ENCODE measurements around the gene FAM72A. TPM values are rescaled to one million over a fixed set of nuclear protein-coding genes. Genes with fewer than 3 reads are reported as not detected.
"Not testable (repeated sequence)": the region's sequence is repeated elsewhere in the genome, so short reads cannot be mapped to it uniquely, and the experiment has no call there.

The FAM72A gene
- total and polyA plus RNA-seq, 3 experiments from 2014 or later, result 0.69 to 17.5 (median 14.1) TPM

DNA sequence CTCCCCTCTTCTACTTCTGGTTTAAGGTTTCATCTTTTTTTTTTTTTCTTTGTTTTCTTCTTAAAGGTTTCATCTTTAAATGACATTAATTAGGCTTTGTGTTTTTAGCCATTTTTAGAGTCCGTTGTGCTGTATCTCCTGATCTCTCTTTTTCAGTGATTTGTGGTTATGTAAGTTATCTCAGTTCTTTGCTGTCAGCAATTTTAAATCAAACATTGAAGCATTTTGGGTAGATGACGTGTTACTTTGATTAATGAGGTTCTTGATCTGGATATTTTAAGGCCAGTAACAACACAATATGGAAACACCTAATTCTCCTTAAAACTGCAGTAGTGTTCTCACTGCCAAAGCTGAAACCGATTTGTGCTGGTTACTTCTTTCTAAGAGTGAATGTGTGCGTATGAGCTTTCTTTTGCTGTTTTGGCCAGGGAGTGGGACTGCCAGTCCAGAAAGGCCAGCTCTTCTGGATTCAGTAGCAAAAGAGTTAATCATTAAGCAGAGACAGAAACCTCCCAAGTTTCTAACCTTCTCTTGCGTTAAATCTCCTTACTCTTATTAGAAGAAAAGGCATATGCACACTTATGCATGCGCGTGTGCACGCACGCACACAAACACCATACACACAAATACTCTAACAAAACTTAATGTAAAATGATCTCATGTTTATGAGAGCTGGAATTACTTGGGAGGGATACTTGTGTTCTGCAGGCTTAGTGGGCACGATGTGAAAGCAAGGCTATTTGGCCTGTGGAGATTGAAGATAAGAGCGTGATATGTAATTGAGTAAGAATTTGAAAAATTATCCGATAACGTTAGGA, 17.1 kb upstream of the FAM72A start:
- H3K4me3 Mint-ChIP-seq; H3K27ac Mint-ChIP-seq; H3K9me3 Mint-ChIP-seq; CTCF ChIA-PET; H3K27me3 ChIP-seq (ENCODE audit: insufficient read depth, low read length, poor library complexity, severe bottlenecking); H3K27me3 Mint-ChIP-seq; H3K36me3 Mint-ChIP-seq; H3K36me3 ChIP-seq (ENCODE audit: insufficient read depth, low read length); H3K9me3 ChIP-seq (ENCODE audit: low read length); DNase-seq; H3K27ac ChIP-seq (ENCODE audit: low read depth, low read length); H3K4me3 ChIP-seq (ENCODE audit: low read length); H3K4me1 ChIP-seq (ENCODE audit: insufficient read depth, low read length); POLR2A ChIA-PET; H3K4me1 Mint-ChIP-seq: not testable (repeated sequence)

DNA sequence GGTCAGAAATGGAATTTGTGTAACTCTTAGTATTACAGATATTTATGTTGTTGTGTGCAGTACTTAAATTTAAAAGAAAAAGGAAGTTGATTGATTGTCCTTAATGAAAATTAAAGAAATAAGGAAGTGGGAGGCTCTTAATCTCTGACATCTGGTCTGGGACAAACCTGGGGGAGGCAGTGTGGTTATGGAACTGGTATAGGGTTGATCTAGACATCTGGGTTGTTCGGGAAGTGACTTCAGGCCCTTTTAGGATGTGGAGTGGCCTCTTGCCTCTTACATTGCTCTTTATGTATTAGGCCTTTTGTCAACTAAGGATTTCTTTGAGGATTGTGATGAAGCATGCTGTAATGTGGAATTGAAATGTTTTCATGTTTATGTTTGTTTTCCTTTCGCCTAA, 16.1 kb upstream of the FAM72A start:
- POLR2A ChIA-PET; H3K4me3 Mint-ChIP-seq; H3K36me3 Mint-ChIP-seq; H3K9me3 ChIP-seq (ENCODE audit: low read length); H3K27ac ChIP-seq (ENCODE audit: low read depth, low read length); H3K4me1 ChIP-seq (ENCODE audit: insufficient read depth, low read length); H3K27me3 ChIP-seq (ENCODE audit: insufficient read depth, low read length, poor library complexity, severe bottlenecking); CTCF ChIA-PET; H3K4me1 Mint-ChIP-seq; H3K27ac Mint-ChIP-seq; H3K27me3 Mint-ChIP-seq; H3K4me3 ChIP-seq (ENCODE audit: low read length); H3K9me3 Mint-ChIP-seq; H3K36me3 ChIP-seq (ENCODE audit: insufficient read depth, low read length); DNase-seq: not testable (repeated sequence)

DNA sequence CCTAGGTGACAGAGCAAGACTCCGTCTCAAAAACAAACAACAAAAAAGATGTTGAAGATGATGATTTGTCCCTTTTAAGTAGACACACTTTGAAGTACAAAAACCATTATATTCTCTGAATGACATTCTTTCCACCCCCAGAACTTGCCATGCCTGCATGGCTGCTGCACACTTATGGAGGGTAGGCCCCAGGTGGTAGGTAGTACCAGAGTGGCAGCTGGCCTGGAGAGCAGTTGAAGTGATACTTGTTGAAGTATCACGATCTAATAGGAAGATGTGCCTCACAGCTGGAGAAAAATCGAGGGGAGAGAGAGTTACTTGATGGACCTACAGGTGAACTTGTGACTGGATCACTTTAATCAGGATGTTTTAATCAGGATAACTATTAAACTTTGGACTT, 15.6 kb upstream of the FAM72A start:
- H3K36me3 ChIP-seq (ENCODE audit: insufficient read depth, low read length); CTCF ChIA-PET; POLR2A ChIA-PET; H3K27me3 Mint-ChIP-seq; H3K4me1 ChIP-seq (ENCODE audit: insufficient read depth, low read length); H3K27ac Mint-ChIP-seq; H3K4me3 Mint-ChIP-seq; H3K4me3 ChIP-seq (ENCODE audit: low read length); H3K4me1 Mint-ChIP-seq; H3K9me3 Mint-ChIP-seq; H3K9me3 ChIP-seq (ENCODE audit: low read length); DNase-seq; H3K27ac ChIP-seq (ENCODE audit: low read depth, low read length); H3K36me3 Mint-ChIP-seq; H3K27me3 ChIP-seq (ENCODE audit: insufficient read depth, low read length, poor library complexity, severe bottlenecking): not testable (repeated sequence)

DNA sequence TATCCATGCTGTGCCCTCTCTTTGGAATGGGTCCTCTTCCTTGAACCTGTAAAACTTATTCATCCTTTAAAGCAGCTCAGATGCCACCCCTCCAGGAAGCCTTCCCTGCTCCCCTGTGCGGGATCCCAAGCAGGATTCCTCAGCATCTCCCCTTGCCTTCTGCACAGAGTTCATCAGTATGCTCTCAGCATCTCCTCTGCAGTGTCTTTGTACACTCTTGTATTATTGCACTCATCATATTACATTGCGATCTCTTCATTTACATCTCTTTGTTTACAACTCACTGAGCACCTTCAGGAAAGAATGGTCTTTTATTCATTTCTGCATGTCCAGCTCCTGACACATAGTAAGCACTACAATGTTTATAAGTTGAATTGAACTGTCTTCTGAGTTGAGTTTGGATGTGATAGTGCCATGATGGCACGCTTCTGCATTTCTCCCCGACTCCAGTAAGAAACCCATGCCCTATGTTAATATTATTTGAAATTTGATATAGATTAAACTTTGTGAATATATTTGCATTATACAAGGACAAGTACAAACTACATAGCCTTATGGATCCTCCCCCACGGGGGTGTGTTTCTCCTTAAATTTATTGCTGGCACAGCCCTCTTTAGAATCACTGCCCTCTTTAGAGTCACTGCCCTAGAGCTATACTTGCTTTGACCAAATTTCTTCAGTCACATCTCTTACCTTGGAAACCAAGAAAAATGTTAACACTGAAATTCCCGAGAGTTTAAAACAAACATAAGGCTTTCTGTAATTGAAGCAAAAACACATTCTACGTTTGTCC, 13.2 kb upstream of the FAM72A start:
- H3K27ac Mint-ChIP-seq; H3K4me3 ChIP-seq (ENCODE audit: low read length); CTCF ChIA-PET; POLR2A ChIA-PET; H3K27me3 Mint-ChIP-seq; H3K4me1 ChIP-seq (ENCODE audit: insufficient read depth, low read length); H3K27ac ChIP-seq (ENCODE audit: low read depth, low read length); DNase-seq; H3K36me3 ChIP-seq (ENCODE audit: insufficient read depth, low read length); H3K36me3 Mint-ChIP-seq; H3K9me3 Mint-ChIP-seq; H3K9me3 ChIP-seq (ENCODE audit: low read length); H3K4me3 Mint-ChIP-seq; H3K4me1 Mint-ChIP-seq; H3K27me3 ChIP-seq (ENCODE audit: insufficient read depth, low read length, poor library complexity, severe bottlenecking): not testable (repeated sequence)

DNA sequence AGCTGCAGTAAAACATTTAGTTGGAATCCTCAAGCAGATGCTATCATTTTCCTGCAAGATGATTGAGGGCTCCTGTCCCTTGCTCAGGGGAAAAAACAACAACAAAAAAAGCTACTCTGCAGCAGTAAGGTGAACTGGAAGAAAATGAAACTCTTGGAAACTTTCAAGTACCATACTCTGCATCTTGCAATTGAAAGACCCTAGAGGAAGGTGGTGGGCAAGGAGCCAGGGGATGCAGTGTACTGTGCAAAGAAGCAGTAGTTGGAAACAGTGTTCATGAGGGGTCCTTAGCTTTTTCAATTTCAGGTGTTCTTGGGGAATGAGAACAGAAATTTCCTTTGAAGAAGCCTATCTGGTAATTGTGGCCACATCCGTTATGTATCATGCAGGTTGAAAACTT, 8.2 kb upstream of the FAM72A start:
- H3K27me3 Mint-ChIP-seq; DNase-seq; H3K9me3 Mint-ChIP-seq; H3K4me1 Mint-ChIP-seq; H3K4me1 ChIP-seq (ENCODE audit: insufficient read depth, low read length); H3K4me3 Mint-ChIP-seq; H3K36me3 Mint-ChIP-seq; H3K27me3 ChIP-seq (ENCODE audit: insufficient read depth, low read length, poor library complexity, severe bottlenecking); H3K27ac Mint-ChIP-seq; CTCF ChIA-PET; H3K36me3 ChIP-seq (ENCODE audit: insufficient read depth, low read length); H3K27ac ChIP-seq (ENCODE audit: low read depth, low read length); H3K9me3 ChIP-seq (ENCODE audit: low read length); POLR2A ChIA-PET; H3K4me3 ChIP-seq (ENCODE audit: low read length): not testable (repeated sequence)

DNA sequence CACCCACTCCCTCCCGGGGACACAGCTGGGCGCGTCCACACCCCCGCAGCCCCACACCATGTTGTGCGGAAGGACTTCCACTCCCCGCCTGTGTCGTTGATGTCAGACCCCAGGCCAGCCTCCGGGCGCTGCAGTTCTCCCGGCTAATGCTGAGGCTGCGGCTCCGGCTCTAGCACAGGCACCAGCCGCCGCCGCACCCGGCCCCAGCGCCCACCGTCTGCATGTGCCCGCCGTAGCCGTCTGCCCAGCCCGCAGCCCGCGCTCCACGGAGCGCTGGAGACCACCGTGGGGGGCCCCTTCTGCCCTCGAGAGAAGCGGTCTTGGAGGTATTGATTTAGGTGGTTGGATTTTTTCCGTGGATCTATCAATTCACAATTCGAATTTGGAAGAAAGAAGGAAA, 2.9 kb upstream of the FAM72A start:
- H3K27ac ChIP-seq (ENCODE audit: low read depth, low read length); H3K36me3 ChIP-seq (ENCODE audit: insufficient read depth, low read length); CTCF ChIA-PET; POLR2A ChIA-PET; H3K36me3 Mint-ChIP-seq; H3K27me3 ChIP-seq (ENCODE audit: insufficient read depth, low read length, poor library complexity, severe bottlenecking); H3K27me3 Mint-ChIP-seq; H3K4me1 ChIP-seq (ENCODE audit: insufficient read depth, low read length); H3K27ac Mint-ChIP-seq; H3K9me3 ChIP-seq (ENCODE audit: low read length); H3K4me3 Mint-ChIP-seq; H3K9me3 Mint-ChIP-seq; H3K4me3 ChIP-seq (ENCODE audit: low read length); H3K4me1 Mint-ChIP-seq: not testable (repeated sequence)
- DNase-seq, result peak in 1 of 5 donors; percentile 45

DNA sequence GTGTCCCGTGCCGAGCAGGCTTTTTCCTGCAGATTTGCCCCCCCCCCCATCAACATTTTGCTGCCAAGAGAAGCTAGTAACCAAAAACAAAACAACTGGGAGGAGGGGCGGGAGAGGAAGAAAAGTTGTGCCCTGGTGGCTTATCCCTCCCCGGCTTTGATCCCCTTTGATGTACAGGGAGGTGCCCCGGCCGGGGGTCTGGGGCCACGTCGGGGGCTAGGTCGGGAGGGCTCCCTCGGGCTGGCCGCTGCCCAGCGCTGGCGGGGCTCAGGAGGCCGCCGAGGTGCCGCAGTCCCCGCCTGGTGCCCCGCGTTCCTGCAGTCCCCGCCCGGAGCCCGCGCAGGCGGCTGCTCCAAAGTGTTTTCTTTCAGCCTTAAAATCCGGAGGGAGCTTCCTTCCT, 2.2 kb upstream of the FAM72A start:
- H3K4me3 ChIP-seq (ENCODE audit: low read length); CTCF ChIA-PET; H3K9me3 ChIP-seq (ENCODE audit: low read length); H3K4me1 Mint-ChIP-seq; H3K36me3 Mint-ChIP-seq; POLR2A ChIA-PET; H3K27ac ChIP-seq (ENCODE audit: low read depth, low read length); H3K9me3 Mint-ChIP-seq; H3K36me3 ChIP-seq (ENCODE audit: insufficient read depth, low read length); H3K4me1 ChIP-seq (ENCODE audit: insufficient read depth, low read length); H3K27me3 ChIP-seq (ENCODE audit: insufficient read depth, low read length, poor library complexity, severe bottlenecking); H3K27me3 Mint-ChIP-seq: not testable (repeated sequence)
- peak in 3 of 5 donors; percentile 0 to 2 (median 1) for DNase-seq
- Mint-ChIP-seq H3K4me3 (peak overlapping the region; percentile 59 to 92 (median 88)), H3K27ac (peak overlapping the region in 1 of 8 donors; percentile 72)

DNA sequence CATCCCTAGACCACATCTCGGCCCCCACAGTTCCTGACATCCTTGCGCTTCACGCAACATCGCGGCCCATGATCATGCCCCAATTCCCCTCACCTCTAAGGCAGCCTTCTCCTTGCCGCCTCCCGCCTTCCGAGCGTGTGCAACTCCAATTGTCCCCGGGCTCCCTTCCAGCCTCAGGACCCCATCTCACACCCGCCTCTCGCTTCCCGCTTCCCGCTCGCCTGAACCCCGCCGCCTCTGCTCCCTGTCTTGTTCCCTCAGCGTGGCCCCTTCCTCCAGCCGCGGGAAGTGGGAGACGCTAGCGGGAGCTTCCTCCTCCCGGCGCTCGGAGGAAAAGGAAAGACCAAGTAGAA, 1.5 kb upstream of the FAM72A start:
- H3K4me3 ChIP-seq (ENCODE audit: low read length); POLR2A ChIA-PET: not testable (repeated sequence)

More for the DNA sequence above, 1.5 kb upstream of the FAM72A start:
- CTCF ChIA-PET; H3K9me3 ChIP-seq (ENCODE audit: low read length); H3K9me3 Mint-ChIP-seq; DNase-seq; H3K27me3 Mint-ChIP-seq; H3K36me3 ChIP-seq (ENCODE audit: insufficient read depth, low read length); H3K4me1 Mint-ChIP-seq; H3K27me3 ChIP-seq (ENCODE audit: insufficient read depth, low read length, poor library complexity, severe bottlenecking); H3K27ac Mint-ChIP-seq; H3K27ac ChIP-seq (ENCODE audit: low read depth, low read length); H3K36me3 Mint-ChIP-seq; H3K4me1 ChIP-seq (ENCODE audit: insufficient read depth, low read length): not testable (repeated sequence)
- peak overlapping the region; percentile 55 to 80 (median 63) for H3K4me3 Mint-ChIP-seq

All from CD8-positive, alpha-beta memory T cell (primary cell).